Left lobe of liver (tissue), 2 donors: ENCODE measurements around the gene SLC17A3. TPM values are rescaled to one million over a fixed set of nuclear protein-coding genes. Genes with fewer than 3 reads are reported as not detected.
A peak's percentile ranks its signal among the peaks of the same experiment; 100 is the strongest.

ENCODE experiments used
- ATAC-seq: fragments of 200-7000 bp; cut with Tn5 transposase; one replicate; pipeline ENCODE4 v1.9.1; 2020; ENCODE audit warnings: mild to moderate bottlenecking, moderate library complexity
- DNase-seq: peaks from one replicate; pipeline ENCODE4 v3.0.0-alpha.2; 2020; ENCODE audit warnings: low spot score
- total RNA-seq: library from RNA; stranded (reverse); gene quantifications from one replicate; pipeline ENCODE4 v1.2.1, GENCODE V29; 2021
- donor health status: DM: no; HTN: no; CAD: no; lungs with moderate emphysema.
- donor health status: DM: no; HTN: yes; CAD: no.

Gene SLC17A3
- total RNA-seq: 10.4 TPM

- peak; percentile 61 for ATAC-seq
- no peak for DNase-seq
Measured at GRCh38 chr6:25874118-25874517, at the start of gene SLC17A3. Gene SLC17A3, minus strand, starts transcription at chr6:25874243. Its CDS starts 5,856 bp downstream, at chr6:25868387.

- DNase-seq (no peak), ATAC-seq (no peak)
Measured at GRCh38 chr6:25922301-25922700, 48.3 kb upstream of the SLC17A3 start.

GRCh38 chr6:25921525-25922203 lies 47.6 kb upstream of the SLC17A3 start:
- ATAC-seq (no peak), DNase-seq (no peak)

- ATAC-seq (peak; percentile 96), DNase-seq (peak; percentile 85)
Measured at GRCh38 chr6:25919657-25920056, 45.6 kb upstream of the SLC17A3 start.

- no peak for ATAC-seq
Measured at GRCh38 chr6:25918083-25918683, 44.1 kb upstream of the SLC17A3 start.

GRCh38 chr6:25916789-25917490 lies 42.9 kb upstream of the SLC17A3 start:
- ATAC-seq (no peak), DNase-seq (no peak)

More at GRCh38 chr6:25918083-25918683, 44.1 kb upstream of the SLC17A3 start:
- DNase-seq: no peak

- ATAC-seq (no peak), DNase-seq (no peak)
Measured at GRCh38 chr6:25916330-25916729, 42.3 kb upstream of the SLC17A3 start.

- DNase-seq (no peak), ATAC-seq (no peak)
Measured at GRCh38 chr6:25913741-25914140, 39.7 kb upstream of the SLC17A3 start.

GRCh38 chr6:25911351-25911750 lies 37.3 kb upstream of the SLC17A3 start:
- ATAC-seq: no peak

GRCh38 chr6:25907475-25908014 lies 33.5 kb upstream of the SLC17A3 start:
- DNase-seq (no peak), ATAC-seq (peak; percentile 81)

More at GRCh38 chr6:25911351-25911750, 37.3 kb upstream of the SLC17A3 start:
- DNase-seq: no peak

- DNase-seq (no peak), ATAC-seq (peak; percentile 71)
Measured at GRCh38 chr6:25903467-25904099, 29.5 kb upstream of the SLC17A3 start.

GRCh38 chr6:25902071-25902470 lies 28.0 kb upstream of the SLC17A3 start:
- no peak for DNase-seq
- ATAC-seq: no peak

- no peak for DNase-seq
- peak; percentile 28 for ATAC-seq
Measured at GRCh38 chr6:25900843-25901242, 26.8 kb upstream of the SLC17A3 start.

- DNase-seq: no peak
- ATAC-seq: peak; percentile 57
Measured at GRCh38 chr6:25899580-25900408, 25.8 kb upstream of the SLC17A3 start.

GRCh38 chr6:25899123-25899522 lies 25.1 kb upstream of the SLC17A3 start:
- DNase-seq (no peak), ATAC-seq (no peak)

GRCh38 chr6:25898289-25898977 lies 24.4 kb upstream of the SLC17A3 start:
- DNase-seq: no peak
- ATAC-seq: no peak

- ATAC-seq (no peak), DNase-seq (no peak)
Measured at GRCh38 chr6:25896252-25896651, 22.2 kb upstream of the SLC17A3 start.

- DNase-seq (no peak), ATAC-seq (no peak)
Measured at GRCh38 chr6:25895771-25896170, 21.7 kb upstream of the SLC17A3 start.

GRCh38 chr6:25893778-25894177 lies 19.7 kb upstream of the SLC17A3 start:
- DNase-seq: no peak

GRCh38 chr6:25892877-25893276 lies 18.8 kb upstream of the SLC17A3 start:
- DNase-seq (no peak), ATAC-seq (no peak)

More at GRCh38 chr6:25893778-25894177, 19.7 kb upstream of the SLC17A3 start:
- ATAC-seq: no peak
